Fibroblast of upper back skin (primary cell): ENCODE results near the gene TRPM1.
"Not testable (repeated sequence)": the region's sequence is repeated elsewhere in the genome, so short reads cannot be mapped to it uniquely, and the experiment has no call there.

Source experiments
- DNase-seq: peaks from one replicate; pipeline ENCODE4 v3.0.0-alpha.2; 2013

Gene TRPM1

GRCh38 chr15:31116423-31117030, 15.0 kb upstream of the TRPM1 start:
- no peak for DNase-seq

GRCh38 chr15:31111091-31111647, 9.6 kb upstream of the TRPM1 start:
- DNase-seq, result peak; percentile 28

GRCh38 chr15:31108836-31109235, 7.3 kb upstream of the TRPM1 start:
- no peak for DNase-seq

GRCh38 chr15:31106495-31107300, 5.2 kb upstream of the TRPM1 start:
- DNase-seq, result no peak

GRCh38 chr15:31104003-31104402, 2.5 kb upstream of the TRPM1 start:
- no peak for DNase-seq

- DNase-seq, result no peak
Measured at GRCh38 chr15:31102374-31103342, 1.1 kb upstream of the TRPM1 start.

- DNase-seq, result no peak
Measured at GRCh38 chr15:31102039-31102321, 455 bp upstream of the TRPM1 start.

- DNase-seq, result no peak
Measured at GRCh38 chr15:31100738-31101137, 787 bp downstream of the TRPM1 start.

GRCh38 chr15:31098953-31099740, 2.4 kb downstream of the TRPM1 start:
- DNase-seq, result peak; percentile 35

- DNase-seq, result no peak
Measured at GRCh38 chr15:31098491-31098917, 3.0 kb downstream of the TRPM1 start.

GRCh38 chr15:31096563-31096962, 5.0 kb downstream of the TRPM1 start:
- DNase-seq, result no peak

GRCh38 chr15:31091481-31091880, 10.0 kb downstream of the TRPM1 start:
- DNase-seq, result peak; percentile 27

- no peak for DNase-seq
Measured at GRCh38 chr15:31090766-31091165, 10.8 kb downstream of the TRPM1 start.

GRCh38 chr15:31089368-31090047, 12.0 kb downstream of the TRPM1 start:
- DNase-seq, result no peak

GRCh38 chr15:31088672-31089367, 12.7 kb downstream of the TRPM1 start:
- no peak for DNase-seq

GRCh38 chr15:31088041-31088440, 13.5 kb downstream of the TRPM1 start:
- not testable (repeated sequence) for DNase-seq

GRCh38 chr15:31086344-31086743, 15.2 kb downstream of the TRPM1 start:
- DNase-seq, result no peak

- DNase-seq, result no peak
Measured at GRCh38 chr15:31085359-31085758, 16.2 kb downstream of the TRPM1 start.

- no peak for DNase-seq
Measured at GRCh38 chr15:31084176-31084575, 17.3 kb downstream of the TRPM1 start.

- no peak for DNase-seq
Measured at GRCh38 chr15:31083370-31083780, 18.1 kb downstream of the TRPM1 start.

GRCh38 chr15:31082771-31083369, 18.7 kb downstream of the TRPM1 start:
- DNase-seq, result no peak
